CD4-positive, CD25-positive, alpha-beta regulatory T cell (primary cell): ENCODE measurements around the gene PAAF1. TPM values are rescaled to one million over a fixed set of nuclear protein-coding genes. Genes with fewer than 3 reads are reported as not detected.

Experiments used
- ATAC-seq, 2 donors: fragments of 150-1000 bp; cut with Tn5 transposase; one replicate each; pipeline ENCODE4 v1.10.0; 2021; ENCODE audit warnings: low read depth in 2 of 2, moderate number of reproducible peaks in 2 of 2, moderate library complexity in 1 of 2
- DNase-seq, 3 donors: peaks; one replicate each; pipeline versions ENCODE4 v3.0.0 to v3.0.0-alpha.2; 2012 to 2022; ENCODE audit warnings: mixed read lengths in 1 of 3
- H3K27ac ChIP-seq: one replicate; pipeline ENCODE4 v1.7.0; 2013; ENCODE audit warnings: mild to moderate bottlenecking, low read length; ENCODE audit not compliant: insufficient read depth, poor library complexity, severe bottlenecking
- H3K27me3 ChIP-seq: one replicate; pipeline ENCODE4 v1.7.0; 2013; ENCODE audit warnings: low read length; ENCODE audit not compliant: control insufficient read depth, insufficient read depth
- H3K36me3 ChIP-seq: one replicate; pipeline ENCODE4 v1.7.0; 2013; ENCODE audit warnings: mild to moderate bottlenecking, low read length, moderate library complexity; ENCODE audit not compliant: control insufficient read depth, insufficient read depth
- H3K4me1 ChIP-seq: 2 replicates; pipeline ENCODE4 v1.7.0; 2013; ENCODE audit warnings: mild to moderate bottlenecking, low read length; ENCODE audit not compliant: insufficient read depth, control insufficient read depth, poor library complexity, severe bottlenecking
- H3K4me3 ChIP-seq: one replicate; pipeline ENCODE4 v1.7.0; 2013; ENCODE audit warnings: low read depth, mild to moderate bottlenecking, low read length, moderate library complexity
- H3K9me3 ChIP-seq, 2 experiments: 1 replicate in 1 of 2; 2 replicates in 1 of 2; pipeline ENCODE4 v1.7.0; 2013; ENCODE audit warnings: low read length in 2 of 2, mild to moderate bottlenecking in 1 of 2, moderate library complexity in 1 of 2; ENCODE audit not compliant: control insufficient read depth in 2 of 2
- H3K27ac Mint-ChIP-seq, 3 donors: one replicate each; pipeline ENCODE4 v1.8.0; 2020 to 2022; ENCODE audit warnings: mild to moderate bottlenecking in 3 of 3, mixed read lengths in 3 of 3, moderate library complexity in 2 of 3
- H3K27me3 Mint-ChIP-seq: one replicate; pipeline ENCODE4 v1.8.0; 2022; ENCODE audit warnings: mild to moderate bottlenecking, mixed read lengths
- H3K36me3 Mint-ChIP-seq: one replicate; pipeline ENCODE4 v1.8.0; 2020; ENCODE audit warnings: mixed read lengths
- H3K4me1 Mint-ChIP-seq, 4 donors: one replicate each; pipeline ENCODE4 v1.8.0; 2020 to 2022; ENCODE audit warnings: mixed read lengths in 4 of 4, mild to moderate bottlenecking in 1 of 4
- H3K4me3 Mint-ChIP-seq, 4 donors: one replicate each; pipeline ENCODE4 v1.8.0; 2020 to 2022; ENCODE audit warnings: mild to moderate bottlenecking in 4 of 4, mixed read lengths in 4 of 4, moderate library complexity in 3 of 4
- H3K9me3 Mint-ChIP-seq, 7 donors: one replicate each; pipeline ENCODE4 v1.8.0; 2020 to 2022; ENCODE audit warnings: mixed read lengths in 7 of 7, mild to moderate bottlenecking in 3 of 7, moderate library complexity in 2 of 7
- polyA plus RNA-seq, 4 donors: library from polyadenylated mRNA; unstranded; fragments of 300-500 nt; fragmentation: Illumina TruSeq; gene quantifications; one replicate each; pipeline ENCODE4 v1.2.3, GENCODE V29; 2021
- total RNA-seq: library from RNA; stranded (reverse); gene quantifications from one replicate; pipeline ENCODE4 v1.2.3, GENCODE V29; 2022

Gene PAAF1, protein sequence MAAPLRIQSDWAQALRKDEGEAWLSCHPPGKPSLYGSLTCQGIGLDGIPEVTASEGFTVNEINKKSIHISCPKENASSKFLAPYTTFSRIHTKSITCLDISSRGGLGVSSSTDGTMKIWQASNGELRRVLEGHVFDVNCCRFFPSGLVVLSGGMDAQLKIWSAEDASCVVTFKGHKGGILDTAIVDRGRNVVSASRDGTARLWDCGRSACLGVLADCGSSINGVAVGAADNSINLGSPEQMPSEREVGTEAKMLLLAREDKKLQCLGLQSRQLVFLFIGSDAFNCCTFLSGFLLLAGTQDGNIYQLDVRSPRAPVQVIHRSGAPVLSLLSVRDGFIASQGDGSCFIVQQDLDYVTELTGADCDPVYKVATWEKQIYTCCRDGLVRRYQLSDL
- total RNA-seq (13.7 TPM), polyA plus RNA-seq (10 to 100 TPM; 25.4 to 28.2 (median 27.0) TPM)

DNA sequence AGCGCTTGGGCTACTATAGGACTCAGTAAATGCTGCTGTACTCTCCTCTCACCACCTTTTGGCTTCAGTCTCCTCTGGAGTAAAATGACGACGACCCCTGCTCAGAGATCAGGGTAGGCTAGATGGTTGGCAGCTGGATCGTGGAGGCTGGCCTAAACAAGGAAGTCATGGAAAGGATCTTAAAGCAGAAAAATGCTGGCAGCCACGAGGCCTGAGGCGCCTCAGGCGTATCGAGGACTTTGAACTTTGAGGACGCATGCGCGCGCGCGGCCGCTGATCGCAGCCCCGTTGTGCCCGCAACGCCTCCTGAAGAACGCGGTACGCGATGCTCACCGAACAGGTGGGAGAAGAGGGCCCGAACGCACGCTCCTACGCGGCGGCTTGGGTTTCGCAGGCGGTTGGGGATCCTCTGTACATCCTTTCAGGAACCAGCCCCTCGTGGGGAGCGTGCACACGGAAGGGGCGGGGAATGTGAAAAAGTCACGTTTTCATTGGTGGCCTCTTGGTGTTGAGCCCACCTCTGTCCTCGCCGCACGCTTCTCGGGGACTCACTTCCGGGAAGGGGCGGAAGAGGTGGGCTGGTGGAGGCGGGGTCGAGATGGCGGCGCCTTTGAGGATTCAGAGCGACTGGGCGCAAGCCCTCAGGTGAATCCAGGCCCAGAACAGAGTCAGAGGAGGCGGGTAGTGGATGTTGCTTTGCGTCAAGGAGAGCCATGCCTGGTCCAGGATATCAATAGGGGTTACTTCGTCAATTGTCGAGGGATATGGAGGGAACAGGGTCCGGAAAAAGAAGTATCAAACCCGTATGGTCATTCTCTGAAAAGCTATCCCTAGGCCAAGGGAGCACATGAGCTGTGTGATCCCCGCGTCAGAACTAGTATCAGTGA lies at the start of gene PAAF1, which contains the start of gene COA4:
TSS of gene PAAF1 (plus strand) at position 576 of the 887 bp plus-strand sequence. CDS start at position 599, 23 bp downstream.
TSS of gene COA4 (minus strand) at position 423 of the 887 bp plus-strand sequence. CDS start 3,468 bp downstream, outside the sequence.
- ATAC-seq (peak; percentile 98 to 99), DNase-seq (peak; percentile 92 to 99 (median 95))
- Mint-ChIP-seq H3K4me1 (peaks cover 17 to 51% (median 40%) of the 10 kb centered on the region in 4 donors), H3K27me3 (no peaks in the 10 kb centered on the region), H3K27ac (peak within 1 kb of the TSS; percentile 99 to 100 (median 99)), H3K36me3 (peaks cover 4% of the 10 kb centered on the region), H3K9me3 (no peaks in the 10 kb centered on the region), H3K4me3 (peak within 1 kb of the TSS; percentile 95 to 100 (median 98))
- H3K27ac ChIP-seq, result peak within 1 kb of the TSS; percentile 87
- H3K9me3 ChIP-seq, result no peaks in the 10 kb centered on the region
- peaks cover 22% of the 10 kb centered on the region for H3K36me3 ChIP-seq
- no peaks in the 10 kb centered on the region for H3K27me3 ChIP-seq
- H3K4me1 ChIP-seq, result peaks cover 29% of the 10 kb centered on the region
- H3K4me3 ChIP-seq, result peak within 1 kb of the TSS; percentile 94

DNA sequence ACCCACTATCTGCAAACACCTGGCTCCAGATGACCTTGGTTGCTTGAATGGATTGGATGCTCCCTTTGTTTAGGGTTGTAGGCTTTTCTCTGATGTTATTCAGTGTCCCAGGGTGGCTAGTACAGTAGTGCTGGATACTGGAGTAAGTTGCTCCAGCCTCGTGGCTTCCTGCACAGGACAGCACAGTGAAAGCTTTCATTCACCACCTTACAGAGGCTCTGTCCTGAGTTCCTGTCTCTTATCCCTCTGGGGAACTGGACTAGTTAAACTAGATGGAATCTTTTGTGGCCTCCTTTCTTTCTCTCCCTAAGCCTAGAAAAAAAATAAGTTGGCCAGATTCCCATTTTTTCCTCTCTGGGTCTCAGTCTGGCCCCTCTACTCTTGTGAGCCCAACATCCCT lies 46.5 kb upstream of the PAAF1 start:
- Mint-ChIP-seq H3K4me3 (no peak overlapping the region), H3K4me1 (no peaks in the 10 kb centered on the region), H3K27me3 (no peaks in the 10 kb centered on the region), H3K36me3 (peaks cover 34% of the 10 kb centered on the region), H3K9me3 (peaks cover 0 to 2% (median 0%) of the 10 kb centered on the region in 7 donors), H3K27ac (no peak overlapping the region)
- H3K4me3 ChIP-seq, result no peak overlapping the region
- H3K9me3 ChIP-seq, result no peaks in the 10 kb centered on the region
- no peak overlapping the region for H3K27ac ChIP-seq
- peaks cover 27% of the 10 kb centered on the region for H3K36me3 ChIP-seq
- no peaks in the 10 kb centered on the region for H3K27me3 ChIP-seq
- no peaks in the 10 kb centered on the region for H3K4me1 ChIP-seq
- DNase-seq (no peak), ATAC-seq (no peak)

GRCh38 chr11:73833067-73833466 lies 43.7 kb upstream of the PAAF1 start:
- Histone ChIP-seq H3K4me1 (no peaks in the 10 kb centered on the region), H3K27me3 (no peaks in the 10 kb centered on the region), H3K27ac (no peak overlapping the region), H3K36me3 (peaks cover 17% of the 10 kb centered on the region), H3K9me3 (no peaks in the 10 kb centered on the region), H3K4me3 (no peak overlapping the region)
- Mint-ChIP-seq H3K27me3 (no peaks in the 10 kb centered on the region), H3K9me3 (peaks cover 0 to 2% (median 0%) of the 10 kb centered on the region in 7 donors), H3K36me3 (peaks cover 35% of the 10 kb centered on the region), H3K4me1 (no peaks in the 10 kb centered on the region), H3K4me3 (no peak overlapping the region), H3K27ac (no peak overlapping the region)
- ATAC-seq (no peak), DNase-seq (no peak)

DNA sequence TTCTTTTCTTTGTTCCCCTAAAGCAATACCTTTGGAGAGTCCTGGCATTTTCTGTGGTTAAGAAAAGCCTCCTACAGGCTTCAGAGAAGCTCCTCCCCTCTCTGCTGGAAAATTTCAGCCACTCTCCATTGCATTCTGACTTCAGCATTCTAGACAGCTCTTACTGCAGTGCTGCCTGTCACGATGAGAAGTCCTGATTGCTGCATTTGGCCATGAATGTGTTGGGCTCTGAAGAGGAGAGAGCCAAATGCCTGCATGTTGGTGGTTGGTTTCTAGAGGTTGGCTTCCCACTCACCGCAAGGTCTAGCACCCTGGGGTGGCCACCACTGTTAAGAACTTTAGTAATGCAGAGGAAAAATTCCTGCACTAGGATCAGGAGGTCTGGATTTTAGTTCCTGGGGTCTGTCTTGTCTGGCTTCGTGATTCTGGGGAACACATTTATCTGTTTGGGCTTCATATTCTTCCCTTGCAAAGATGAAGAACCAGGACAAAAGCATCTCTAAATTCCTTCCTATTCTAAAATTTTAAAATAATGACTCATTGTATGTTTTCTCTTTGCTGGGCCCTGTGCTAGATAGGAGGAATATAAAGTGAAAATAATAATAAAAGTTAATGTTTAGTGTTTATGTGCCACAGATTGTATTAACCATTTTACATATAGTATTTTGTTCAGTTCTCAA lies 38.2 kb upstream of the PAAF1 start:
- Histone ChIP-seq H3K36me3 (peaks cover 13% of the 10 kb centered on the region), H3K4me1 (no peaks in the 10 kb centered on the region), H3K27ac (no peak overlapping the region), H3K27me3 (no peaks in the 10 kb centered on the region), H3K4me3 (no peak overlapping the region), H3K9me3 (no peaks in the 10 kb centered on the region)
- H3K4me3 Mint-ChIP-seq, result no peak overlapping the region
- peaks cover 0 to 2% (median 0%) of the 10 kb centered on the region in 7 donors for H3K9me3 Mint-ChIP-seq
- no peak for ATAC-seq
- H3K36me3 Mint-ChIP-seq, result peaks cover 41% of the 10 kb centered on the region
- H3K27me3 Mint-ChIP-seq, result no peaks in the 10 kb centered on the region
- no peak overlapping the region for H3K27ac Mint-ChIP-seq
- peaks cover 0 to 6% (median 2%) of the 10 kb centered on the region in 4 donors for H3K4me1 Mint-ChIP-seq
- DNase-seq, result no peak

- Histone ChIP-seq H3K4me1 (no peaks in the 10 kb centered on the region), H3K27ac (no peak overlapping the region), H3K27me3 (no peaks in the 10 kb centered on the region), H3K36me3 (peaks cover 15% of the 10 kb centered on the region), H3K4me3 (no peak overlapping the region), H3K9me3 (no peaks in the 10 kb centered on the region)
- H3K27ac Mint-ChIP-seq, result no peak overlapping the region
- DNase-seq, result no peak
- H3K36me3 Mint-ChIP-seq, result peaks cover 40% of the 10 kb centered on the region
- no peaks in the 10 kb centered on the region for H3K27me3 Mint-ChIP-seq
- no peak for ATAC-seq
- peaks cover 0 to 1% (median 0%) of the 10 kb centered on the region in 7 donors for H3K9me3 Mint-ChIP-seq
- H3K4me1 Mint-ChIP-seq, result peaks cover 0 to 6% (median 2%) of the 10 kb centered on the region in 4 donors
- no peak overlapping the region for H3K4me3 Mint-ChIP-seq
Measured at GRCh38 chr11:73839123-73839457, 37.7 kb upstream of the PAAF1 start.

DNA sequence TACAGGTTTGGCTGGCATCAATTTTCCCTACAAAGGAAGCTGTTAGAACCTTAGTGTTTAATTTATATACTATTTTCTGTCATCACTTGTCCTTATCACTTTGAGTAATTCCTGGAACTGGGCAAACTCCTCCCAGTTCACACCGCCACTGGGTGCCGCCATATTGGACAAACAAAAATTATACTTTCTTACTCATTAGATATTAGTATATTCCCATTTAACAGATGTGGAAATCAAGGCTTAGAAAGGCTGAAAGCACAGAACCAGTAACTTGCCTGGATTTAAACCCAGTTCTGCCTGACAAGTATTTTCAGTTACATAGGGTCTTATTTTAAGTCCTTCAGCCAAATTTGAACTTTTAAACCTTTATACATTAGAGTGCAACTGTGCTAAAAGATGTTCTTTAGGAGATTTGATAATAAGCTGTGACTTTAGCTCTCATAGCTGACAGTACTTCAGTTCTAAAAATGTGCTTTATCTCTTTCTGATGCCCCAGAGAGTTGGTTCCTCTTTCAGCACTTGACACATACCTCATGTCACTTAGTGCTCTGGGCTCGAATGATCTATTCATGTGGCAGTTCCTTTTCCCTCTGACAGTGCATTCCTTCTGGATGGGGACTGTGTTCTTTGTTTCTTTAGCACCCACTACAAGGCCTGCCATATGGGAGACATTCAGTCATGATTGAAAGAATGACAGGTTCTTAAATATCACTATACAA lies 25.6 kb upstream of the PAAF1 start:
- Histone ChIP-seq H3K4me1 (no peaks in the 10 kb centered on the region), H3K27me3 (no peaks in the 10 kb centered on the region), H3K36me3 (no peaks in the 10 kb centered on the region), H3K27ac (no peak overlapping the region), H3K9me3 (no peaks in the 10 kb centered on the region), H3K4me3 (no peak overlapping the region)
- no peaks in the 10 kb centered on the region for H3K27me3 Mint-ChIP-seq
- peaks cover 12% of the 10 kb centered on the region for H3K36me3 Mint-ChIP-seq
- H3K4me3 Mint-ChIP-seq, result no peak overlapping the region
- H3K4me1 Mint-ChIP-seq, result peaks cover 0 to 6% (median 3%) of the 10 kb centered on the region in 4 donors
- ATAC-seq, result no peak
- H3K27ac Mint-ChIP-seq, result peak overlapping the region in 1 of 3 donors; percentile 3
- H3K9me3 Mint-ChIP-seq, result peaks cover 0 to 2% (median 0%) of the 10 kb centered on the region in 7 donors
- no peak for DNase-seq

DNA sequence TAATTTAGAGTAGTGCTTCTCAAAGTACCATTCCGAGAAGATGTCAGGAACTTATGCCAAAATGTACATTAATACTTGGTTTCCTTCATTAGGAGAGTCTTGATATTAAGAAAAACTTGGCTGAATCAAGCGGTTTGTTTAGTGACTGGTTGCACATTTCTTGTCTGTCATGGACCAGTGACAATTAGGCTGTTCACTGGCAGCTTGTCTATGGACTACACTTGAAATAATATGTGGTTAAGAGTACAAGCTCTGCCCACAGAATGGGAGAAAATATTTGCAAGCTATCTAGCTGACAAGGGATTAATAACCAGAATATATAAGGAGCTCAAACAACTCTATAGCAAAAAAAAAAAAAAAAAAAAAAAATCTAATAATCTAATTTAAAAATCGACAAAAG lies 24.8 kb upstream of the PAAF1 start:
- H3K4me3 Mint-ChIP-seq, result no peak overlapping the region
- H3K9me3 Mint-ChIP-seq, result peaks cover 0 to 2% (median 0%) of the 10 kb centered on the region in 7 donors
- no peak overlapping the region for H3K27ac ChIP-seq
- no peak for DNase-seq
- H3K27ac Mint-ChIP-seq, result no peak overlapping the region
- H3K36me3 ChIP-seq, result no peaks in the 10 kb centered on the region
- ATAC-seq, result no peak
- H3K4me3 ChIP-seq, result no peak overlapping the region
- peaks cover 14% of the 10 kb centered on the region for H3K36me3 Mint-ChIP-seq
- no peaks in the 10 kb centered on the region for H3K27me3 Mint-ChIP-seq
- no peaks in the 10 kb centered on the region for H3K4me1 ChIP-seq
- no peaks in the 10 kb centered on the region for H3K9me3 ChIP-seq
- H3K27me3 ChIP-seq, result no peaks in the 10 kb centered on the region
- H3K4me1 Mint-ChIP-seq, result peaks cover 0 to 6% (median 3%) of the 10 kb centered on the region in 4 donors
